ENCODE data around the gene CD82.

CD82 gene

GRCh38 chr11:44580701-44581100 is 15.2 kb downstream of the CD82 start:
- TF ChIP-seq, protein P1, sequence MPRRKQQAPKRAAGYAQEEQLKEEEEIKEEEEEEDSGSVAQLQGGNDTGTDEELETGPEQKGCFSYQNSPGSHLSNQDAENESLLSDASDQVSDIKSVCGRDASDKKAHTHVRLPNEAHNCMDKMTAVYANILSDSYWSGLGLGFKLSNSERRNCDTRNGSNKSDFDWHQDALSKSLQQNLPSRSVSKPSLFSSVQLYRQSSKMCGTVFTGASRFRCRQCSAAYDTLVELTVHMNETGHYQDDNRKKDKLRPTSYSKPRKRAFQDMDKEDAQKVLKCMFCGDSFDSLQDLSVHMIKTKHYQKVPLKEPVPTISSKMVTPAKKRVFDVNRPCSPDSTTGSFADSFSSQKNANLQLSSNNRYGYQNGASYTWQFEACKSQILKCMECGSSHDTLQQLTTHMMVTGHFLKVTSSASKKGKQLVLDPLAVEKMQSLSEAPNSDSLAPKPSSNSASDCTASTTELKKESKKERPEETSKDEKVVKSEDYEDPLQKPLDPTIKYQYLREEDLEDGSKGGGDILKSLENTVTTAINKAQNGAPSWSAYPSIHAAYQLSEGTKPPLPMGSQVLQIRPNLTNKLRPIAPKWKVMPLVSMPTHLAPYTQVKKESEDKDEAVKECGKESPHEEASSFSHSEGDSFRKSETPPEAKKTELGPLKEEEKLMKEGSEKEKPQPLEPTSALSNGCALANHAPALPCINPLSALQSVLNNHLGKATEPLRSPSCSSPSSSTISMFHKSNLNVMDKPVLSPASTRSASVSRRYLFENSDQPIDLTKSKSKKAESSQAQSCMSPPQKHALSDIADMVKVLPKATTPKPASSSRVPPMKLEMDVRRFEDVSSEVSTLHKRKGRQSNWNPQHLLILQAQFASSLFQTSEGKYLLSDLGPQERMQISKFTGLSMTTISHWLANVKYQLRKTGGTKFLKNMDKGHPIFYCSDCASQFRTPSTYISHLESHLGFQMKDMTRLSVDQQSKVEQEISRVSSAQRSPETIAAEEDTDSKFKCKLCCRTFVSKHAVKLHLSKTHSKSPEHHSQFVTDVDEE (CRISPR knock-in tag; IDR thresholded peaks at IDR 0.05): no peak
- TF ChIP-seq ZNF8 (CRISPR knock-in tag; IDR thresholded peaks at IDR 0.05) (no peak), TOX (CRISPR knock-in tag; IDR thresholded peaks at IDR 0.05; ENCODE audit: borderline replicate concordance) (no peak), CREB5 (CRISPR knock-in tag; IDR thresholded peaks at IDR 0.05; ENCODE audit: low read depth) (no peak), RARB (CRISPR knock-in tag; IDR thresholded peaks at IDR 0.05) (no peak), PPARA (CRISPR knock-in tag; IDR thresholded peaks at IDR 0.05; ENCODE audit: borderline replicate concordance) (no peak), BACH2 (CRISPR knock-in tag; IDR thresholded peaks at IDR 0.05; ENCODE audit: borderline replicate concordance) (no peak), ZFP30 (CRISPR knock-in tag; IDR thresholded peaks at IDR 0.05) (no peak), ZC3H10 (CRISPR knock-in tag; IDR thresholded peaks at IDR 0.05) (no peak), CSDC2 (CRISPR knock-in tag; IDR thresholded peaks at IDR 0.05) (no peak), PATZ1 (CRISPR knock-in tag; IDR thresholded peaks at IDR 0.05; ENCODE audit: borderline replicate concordance) (no peak), POU6F1 (CRISPR knock-in tag; IDR thresholded peaks at IDR 0.05; ENCODE audit: borderline replicate concordance, low read depth) (no peak), ARNTL (CRISPR knock-in tag; IDR thresholded peaks at IDR 0.05; ENCODE audit: borderline replicate concordance, low read depth) (no peak), ZNF70 (CRISPR knock-in tag; IDR thresholded peaks at IDR 0.05) (no peak), TCF4 (CRISPR knock-in tag; IDR thresholded peaks at IDR 0.05; ENCODE audit: borderline replicate concordance) (no peak), SNAI2 (CRISPR knock-in tag; IDR thresholded peaks at IDR 0.05) (no peak)
- TF ChIP-seq, protein P2, sequence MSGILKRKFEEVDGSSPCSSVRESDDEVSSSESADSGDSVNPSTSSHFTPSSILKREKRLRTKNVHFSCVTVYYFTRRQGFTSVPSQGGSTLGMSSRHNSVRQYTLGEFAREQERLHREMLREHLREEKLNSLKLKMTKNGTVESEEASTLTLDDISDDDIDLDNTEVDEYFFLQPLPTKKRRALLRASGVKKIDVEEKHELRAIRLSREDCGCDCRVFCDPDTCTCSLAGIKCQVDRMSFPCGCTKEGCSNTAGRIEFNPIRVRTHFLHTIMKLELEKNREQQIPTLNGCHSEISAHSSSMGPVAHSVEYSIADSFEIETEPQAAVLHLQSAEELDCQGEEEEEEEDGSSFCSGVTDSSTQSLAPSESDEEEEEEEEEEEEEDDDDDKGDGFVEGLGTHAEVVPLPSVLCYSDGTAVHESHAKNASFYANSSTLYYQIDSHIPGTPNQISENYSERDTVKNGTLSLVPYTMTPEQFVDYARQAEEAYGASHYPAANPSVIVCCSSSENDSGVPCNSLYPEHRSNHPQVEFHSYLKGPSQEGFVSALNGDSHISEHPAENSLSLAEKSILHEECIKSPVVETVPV (CRISPR knock-in tag; IDR thresholded peaks at IDR 0.05): no peak
- ATAC-seq: no peak

GRCh38 chr11:44581246-44581645 is 15.8 kb downstream of the CD82 start:
- ATAC-seq: no peak
- TF ChIP-seq ZNF70 (CRISPR knock-in tag; IDR thresholded peaks at IDR 0.05): no peak
- TF ChIP-seq ARNTL (CRISPR knock-in tag; IDR thresholded peaks at IDR 0.05; ENCODE audit: borderline replicate concordance, low read depth): no peak
- TF ChIP-seq RARB (CRISPR knock-in tag; IDR thresholded peaks at IDR 0.05): no peak
- TF ChIP-seq POU6F1 (CRISPR knock-in tag; IDR thresholded peaks at IDR 0.05; ENCODE audit: borderline replicate concordance, low read depth): no peak
- no peak for TF ChIP-seq ZC3H10 (CRISPR knock-in tag; IDR thresholded peaks at IDR 0.05)
- no peak for TF ChIP-seq SNAI2 (CRISPR knock-in tag; IDR thresholded peaks at IDR 0.05)
- TF ChIP-seq GLIS3 (CRISPR knock-in tag; IDR thresholded peaks at IDR 0.05): no peak

All from SK-N-SH treated with all-trans-retinoic acid at 6 μM for 48 hours (cell line).